Activated T-helper 1 cell treated with anti-CD3 and anti-CD28 coated beads, Interleukin-2, amount 50 U/mL, for 16 hours (primary cell): ENCODE measurements around the gene TEX48.
A peak's percentile ranks its signal among the peaks of the same experiment; 100 is the strongest.

Experiments used
- DNase-seq, 2 donors: peaks; one replicate each; pipeline ENCODE4 v3.0.0-alpha.2; 2020; ENCODE audit warnings: low read depth in 1 of 2, low spot score in 1 of 2

Gene TEX48

GRCh38 chr9:114681594-114682332 is at the start of gene TEX48:
Gene TEX48, minus strand, starts transcription at chr9:114682192. Its CDS starts 10,469 bp downstream, at chr9:114671723.
- peak; percentile 38 to 67 for DNase-seq

- DNase-seq, result no peak
These were observed 49.7 kb upstream of the TEX48 start for GRCh38 chr9:114731701-114732100.

GRCh38 chr9:114729706-114730105 is 47.7 kb upstream of the TEX48 start:
- no peak for DNase-seq

GRCh38 chr9:114725930-114726329 is 43.9 kb upstream of the TEX48 start:
- no peak for DNase-seq

GRCh38 chr9:114724744-114725143 is 42.8 kb upstream of the TEX48 start:
- DNase-seq, result no peak

GRCh38 chr9:114723931-114724330 is 41.9 kb upstream of the TEX48 start:
- no peak for DNase-seq

- no peak for DNase-seq
These were observed 41.1 kb upstream of the TEX48 start for GRCh38 chr9:114722937-114723620.

- DNase-seq, result no peak
These were observed 40.2 kb upstream of the TEX48 start for GRCh38 chr9:114722081-114722621.

- DNase-seq, result no peak
These were observed 39.6 kb upstream of the TEX48 start for GRCh38 chr9:114721491-114722079.

GRCh38 chr9:114720086-114720676 is 38.2 kb upstream of the TEX48 start:
- no peak for DNase-seq

GRCh38 chr9:114719290-114719689 is 37.3 kb upstream of the TEX48 start:
- DNase-seq, result no peak

- peak; percentile 56 to 78 for DNase-seq
These were observed 36.8 kb upstream of the TEX48 start for GRCh38 chr9:114718801-114719221.

- no peak for DNase-seq
These were observed 36.0 kb upstream of the TEX48 start for GRCh38 chr9:114717908-114718486.

GRCh38 chr9:114709636-114710035 is 27.6 kb upstream of the TEX48 start:
- DNase-seq, result no peak

- no peak for DNase-seq
These were observed 24.7 kb upstream of the TEX48 start for GRCh38 chr9:114706711-114707110.

GRCh38 chr9:114701988-114702387 is 20.0 kb upstream of the TEX48 start:
- DNase-seq, result no peak

- DNase-seq, result no peak
These were observed 16.0 kb upstream of the TEX48 start for GRCh38 chr9:114697951-114698351.

- peak in 1 of 2 donors; percentile 25 for DNase-seq
These were observed 15.0 kb upstream of the TEX48 start for GRCh38 chr9:114696814-114697544.

- no peak for DNase-seq
These were observed 14.0 kb upstream of the TEX48 start for GRCh38 chr9:114695948-114696347.

- no peak for DNase-seq
These were observed 12.8 kb upstream of the TEX48 start for GRCh38 chr9:114694719-114695269.
